HepG2 (cell line): ENCODE measurements around the gene ARHGAP15. TPM values are rescaled to one million over a fixed set of nuclear protein-coding genes. Genes with fewer than 3 reads are reported as not detected.

Source experiments
- ATAC-seq: fragments of 200-7000 bp; cut with Tn5 transposase; 3 replicates; pipeline ENCODE4 v1.9.1; 2020; ENCODE audit warnings: mild to moderate bottlenecking, moderate library complexity
- BruUV-seq: library from RNA; stranded (reverse); fragments of 400-500 nt; replicated peaks from 2 replicates; lab custom pipeline; 2021; lab: Mats Ljungman, UMichigan
- CTCF ChIA-PET: fragments of 300-600 bp; formaldehyde crosslinking; extraction: SDS; loops from one replicate; lab custom pipeline; 2021; ENCODE audit warnings: low total read pairs, inconsistent platforms, low intra/inter-chr PET ratio; lab: Yijun Ruan, JAX
- POLR2A ChIA-PET: fragments of 350-600 bp; sonication (Branson Sonifier 250); formaldehyde crosslinking; loops from one replicate; lab custom pipeline; 2020; ENCODE audit warnings: antibody characterized with exemption, inconsistent platforms; lab: Yijun Ruan, JAX
- DNase-seq: peaks from one replicate; pipeline ENCODE4 v3.0.0-alpha.2; 2015; ENCODE audit warnings: low spot score
- FAIRE-seq: peaks from 3 replicates; lab custom pipeline; 2011; peaks lifted over from hg19 to GRCh38; lab: Jason Lieb, UNC
- H2AFZ ChIP-seq: one replicate; pipeline ENCODE4 v1.6.1; 2011; ENCODE audit warnings: low read length, inconsistent platforms
- H3K27ac ChIP-seq: fragments of 300-600 bp; 3 replicates; pipeline ENCODE4 v1.8.0; 2011; ENCODE audit warnings: mixed run types, mild to moderate bottlenecking, mixed read lengths, low read length, inconsistent platforms; ENCODE audit not compliant: insufficient read depth; ENCODE audit errors: extremely low read length
- H3K27me3 ChIP-seq, 2 experiments: fragments of 200-600 bp in 1 of 2; 2 replicates in 1 of 2; 3 replicates in 1 of 2; pipeline versions ENCODE4 v1.6.0 to v1.8.0; 2011; ENCODE audit warnings: low read length in 2 of 2, mild to moderate bottlenecking in 2 of 2, moderate library complexity in 2 of 2, inconsistent platforms in 1 of 2; ENCODE audit not compliant: insufficient read depth in 2 of 2, control insufficient read depth in 1 of 2
- H3K36me3 ChIP-seq, 2 experiments: fragments of 200-600 bp in 1 of 2; replicated peaks in 1 of 2; 2 replicates in 1 of 2; 3 replicates in 1 of 2; pipeline versions ENCODE4 v1.5.1 to v1.8.0; 2011; ENCODE audit warnings: low read length in 2 of 2, inconsistent platforms in 1 of 2; ENCODE audit not compliant: insufficient read depth in 2 of 2, control insufficient read depth in 1 of 2
- H3K4me1 ChIP-seq: 2 replicates; pipeline ENCODE4 v1.5.1; 2012; ENCODE audit warnings: low read length, inconsistent platforms; ENCODE audit not compliant: insufficient read depth
- H3K4me2 ChIP-seq: 2 replicates; pipeline ENCODE4 v1.6.0; 2011; ENCODE audit warnings: low read depth, low read length, inconsistent platforms
- H3K4me3 ChIP-seq, 3 experiments: fragments of 200-600 bp in 1 of 3; sonication (generic), shearing (Covaris generic) in 1 of 3; replicated peaks in 1 of 3; 2 replicates each; pipeline ENCODE4 v1.5.1; 2011 to 2016; ENCODE audit warnings: low read length in 3 of 3, inconsistent platforms in 2 of 3, low read depth in 2 of 3, mild to moderate bottlenecking in 2 of 3, control low read depth in 1 of 3, mixed read lengths in 1 of 3; ENCODE audit not compliant: insufficient read depth in 1 of 3
- H3K79me2 ChIP-seq: one replicate; pipeline ENCODE4 v1.6.1; 2011; ENCODE audit warnings: low read length, inconsistent platforms; ENCODE audit not compliant: insufficient read depth
- H3K9ac ChIP-seq: 2 replicates; pipeline ENCODE4 v1.6.0; 2011; ENCODE audit warnings: mild to moderate bottlenecking, low read depth, low read length, inconsistent platforms; ENCODE audit not compliant: insufficient read depth
- H3K9me3 ChIP-seq: 2 replicates; pipeline ENCODE4 v1.5.1; 2012; ENCODE audit warnings: mild to moderate bottlenecking, low read length
- H4K20me1 ChIP-seq: 2 replicates; pipeline ENCODE4 v1.6.0; 2011; ENCODE audit warnings: inconsistent platforms, mild to moderate bottlenecking, low read length, moderate library complexity; ENCODE audit not compliant: insufficient read depth
- ARID2 ChIP-seq: sonication (generic); formaldehyde crosslinking; IDR thresholded peaks from 2 replicates; pipeline ENCODE4 v1.8.1; 2022; ENCODE audit warnings: mild to moderate bottlenecking, missing genetic modification reagents, borderline replicate concordance
- GMEB2 ChIP-seq: IDR thresholded peaks from 2 replicates; pipeline ENCODE4 v1.6.1; 2016; ENCODE audit warnings: missing biosample characterization, missing genetic modification reagents, low read depth
- IRF9 ChIP-seq: sonication (generic); formaldehyde crosslinking; IDR thresholded peaks from 2 replicates; pipeline ENCODE4 v1.8.0; 2022; ENCODE audit warnings: missing genetic modification reagents, mild to moderate bottlenecking, borderline replicate concordance
- MAX ChIP-seq: IDR thresholded peaks from 2 replicates; pipeline ENCODE4 v1.6.1; 2012; ENCODE audit warnings: inconsistent platforms
- MXD1 ChIP-seq: sonication (generic); formaldehyde crosslinking; IDR thresholded peaks from 2 replicates; pipeline ENCODE4 v1.4.0; 2020; ENCODE audit warnings: mild to moderate bottlenecking, missing genetic modification reagents
- MYNN ChIP-seq: sonication (generic); formaldehyde crosslinking; IDR thresholded peaks from 2 replicates; pipeline ENCODE4 v1.4.0; 2020; ENCODE audit warnings: mild to moderate bottlenecking, low read depth, missing genetic modification reagents
- RAD21 ChIP-seq: fragments of 450-650 bp; formaldehyde crosslinking; IDR thresholded peaks from 2 replicates; pipeline ENCODE4 v1.5.0; 2020; ENCODE audit warnings: mild to moderate bottlenecking
- RCOR2 ChIP-seq: IDR thresholded peaks from 2 replicates; pipeline ENCODE4 v1.6.1; 2016; ENCODE audit warnings: missing biosample characterization, missing genetic modification reagents
- RFX3 ChIP-seq: IDR thresholded peaks from 2 replicates; pipeline ENCODE4 v1.6.1; 2016; ENCODE audit warnings: missing biosample characterization, missing genetic modification reagents
- SNAPC2 ChIP-seq: sonication (generic); formaldehyde crosslinking; IDR thresholded peaks from 2 replicates; pipeline ENCODE4 v1.8.1; 2022; ENCODE audit warnings: mild to moderate bottlenecking, missing genetic modification reagents
- ZMYM4 ChIP-seq: sonication (generic); formaldehyde crosslinking; IDR thresholded peaks from 2 replicates; pipeline ENCODE4 v1.8.1; 2023; ENCODE audit warnings: mild to moderate bottlenecking, missing genetic modification reagents
- ZNF10 ChIP-seq: sonication (generic); formaldehyde crosslinking; IDR thresholded peaks from 2 replicates; pipeline ENCODE4 v1.4.0; 2020; ENCODE audit warnings: mild to moderate bottlenecking, low read depth, missing genetic modification reagents, borderline replicate concordance
- ZNF326 ChIP-seq: sonication (generic); formaldehyde crosslinking; IDR thresholded peaks from 2 replicates; pipeline ENCODE4 v1.4.0; 2020; ENCODE audit warnings: missing genetic modification reagents, borderline replicate concordance
- ZNF569 ChIP-seq: sonication (generic); formaldehyde crosslinking; IDR thresholded peaks from 2 replicates; pipeline ENCODE4 v1.5.0; 2020; ENCODE audit warnings: mild to moderate bottlenecking, missing genetic modification reagents, moderate library complexity, borderline replicate concordance
- ZNF615 ChIP-seq: sonication (generic); formaldehyde crosslinking; IDR thresholded peaks from 2 replicates; pipeline ENCODE4 v1.5.0; 2020; ENCODE audit warnings: mild to moderate bottlenecking, missing genetic modification reagents, borderline replicate concordance
- ZNF75D ChIP-seq: sonication (generic); formaldehyde crosslinking; IDR thresholded peaks from 2 replicates; pipeline ENCODE4 v1.8.1; 2023; ENCODE audit warnings: missing genetic modification reagents, mild to moderate bottlenecking, borderline replicate concordance
- WGBS: methylation state at CpG from one replicate; pipeline ENCODE4 v1.1.6; 2017; ENCODE audit warnings: low lambda C conversion rate; 5-methylcytosine and 5-hydroxymethylcytosine counted together
- in situ Hi-C: cut with HindIII; loops from 2 replicates; pipeline ENCODE4 v1.10.0; 2017; ENCODE audit warnings: low pct_unique_long_range_greater_than_20kb; ENCODE audit not compliant: extremely low pct_ligation_motif_present
- intact Hi-C: fragments of 100-400 bp; cut with micrococcal nuclease; formaldehyde crosslinking; loops from one replicate; pipeline ENCODE4 v1.10.0; 2022; ENCODE audit not compliant: unreplicated experiment
- polyA plus RNA-seq, 8 experiments: library from polyadenylated mRNA; depleted of rRNA in 3 of 8; stranded (reverse) in 7 of 8; unstranded in 1 of 8; fragments of >200 nt; fragmentation: Illumina TruSeq in 4 of 8; extraction: Trizol in 4 of 8; gene quantifications; 2 replicates each; pipeline versions ENCODE4 v1.2.1 to v1.2.3, GENCODE V29; 2011 to 2016; ENCODE audit warnings: low read depth in 4 of 8, missing spikeins in 1 of 8, mixed read lengths in 1 of 8; ENCODE audit not compliant: insufficient read depth in 1 of 8
- total RNA-seq, 5 experiments: library from RNA; depleted of rRNA; stranded (reverse); fragments of >200 nt; fragmentation: Illumina TruSeq; extraction: Trizol; gene quantifications; 2 replicates each; pipeline ENCODE4 v1.2.3, GENCODE V29; 2016; ENCODE audit warnings: low read depth in 1 of 5

Gene ARHGAP15
- total and polyA plus RNA-seq, 2 of the 13 experiments (the other 11 are each of a cell fraction or from before 2014, with no cell fraction given), result 0.04 TPM; not detected in 1

- no TSS peak for BruUV-seq
- POLR2A ChIA-PET, result no interaction called here
Observed at GRCh38 chr2:143545949-143546255, 416.7 kb downstream of the ARHGAP15 start.

More at GRCh38 chr2:143545949-143546255, 416.7 kb downstream of the ARHGAP15 start:
- H3K4me1 ChIP-seq, result no peaks in the 10 kb centered on the region
- H3K27ac ChIP-seq, result no peak overlapping the region
- no peak overlapping the region for H3K4me3 ChIP-seq
- WGBS, result 39% methylated on average over 4 of the region's 4 CpGs
- CTCF ChIA-PET, result no interaction called here
- no peaks in the 10 kb centered on the region for H3K36me3 ChIP-seq
- no peaks in the 10 kb centered on the region for H3K79me2 ChIP-seq
- H3K9ac ChIP-seq, result no peak overlapping the region
- ATAC-seq (no peak), FAIRE-seq (no peak), DNase-seq (no peak)
- no peaks in the 10 kb centered on the region for H3K9me3 ChIP-seq
- H2AFZ ChIP-seq, result no peak overlapping the region
- H4K20me1 ChIP-seq, result no peaks in the 10 kb centered on the region
- in situ Hi-C loops (no loop called here), intact Hi-C loops (no loop called here)
- no peaks in the 10 kb centered on the region for H3K27me3 ChIP-seq
- no peak for TF ChIP-seq ZNF569 (CRISPR knock-in tag)
- TF ChIP-seq SNAPC2 (CRISPR knock-in tag), result no peak
- TF ChIP-seq ZMYM4 (CRISPR knock-in tag), result no peak
- no peak for TF ChIP-seq ZNF615
- TF ChIP-seq ZNF326, result no peak
- TF ChIP-seq MYNN, result no peak
- no peak for TF ChIP-seq GMEB2
- no peak for TF ChIP-seq ZNF75D (CRISPR knock-in tag)
- TF ChIP-seq RCOR2 (CRISPR knock-in tag), result no peak
- no peak for TF ChIP-seq RFX3 (CRISPR knock-in tag)
- TF ChIP-seq IRF9 (CRISPR knock-in tag), result no peak
- TF ChIP-seq MAX, result no peak
- TF ChIP-seq ZNF10 (CRISPR knock-in tag), result no peak
- no peak for TF ChIP-seq MXD1 (CRISPR knock-in tag)
- no peak for TF ChIP-seq ARID2 (CRISPR knock-in tag)
- TF ChIP-seq RAD21, result no peak
- no peak overlapping the region for H3K4me2 ChIP-seq
